GM21825 (cell line): ENCODE data around the gene TNRC18.

Source experiments
- ATAC-seq: cut with Tn5 transposase; IDR thresholded peaks from one replicate; pipeline ENCODE4 v1.9.1; 2021; ENCODE audit warnings: mild to moderate bottlenecking, moderate library complexity; ENCODE audit not compliant: unreplicated experiment

The TNRC18 gene

GRCh38 chr7:5452470-5452899 lies 28.9 kb upstream of the TNRC18 start:
- ATAC-seq, result no peak

GRCh38 chr7:5451391-5451790 lies 27.8 kb upstream of the TNRC18 start:
- no peak for ATAC-seq

- ATAC-seq, result no peak
These were observed 27.1 kb upstream of the TNRC18 start for GRCh38 chr7:5450549-5451327.

- no peak for ATAC-seq
These were observed 24.9 kb upstream of the TNRC18 start for GRCh38 chr7:5448378-5449037.

GRCh38 chr7:5445981-5446594 lies 22.5 kb upstream of the TNRC18 start:
- no peak for ATAC-seq

GRCh38 chr7:5443678-5444077 lies 20.0 kb upstream of the TNRC18 start:
- no peak for ATAC-seq

GRCh38 chr7:5442757-5443305 lies 19.2 kb upstream of the TNRC18 start:
- ATAC-seq, result no peak

- no peak for ATAC-seq
These were observed 18.3 kb upstream of the TNRC18 start for GRCh38 chr7:5441840-5442503.

- no peak for ATAC-seq
These were observed 16.2 kb upstream of the TNRC18 start for GRCh38 chr7:5439572-5440496.

- ATAC-seq, result no peak
These were observed 15.6 kb upstream of the TNRC18 start for GRCh38 chr7:5439209-5439571.

GRCh38 chr7:5437987-5438386 lies 14.4 kb upstream of the TNRC18 start:
- ATAC-seq, result no peak

- ATAC-seq, result no peak
These were observed 13.8 kb upstream of the TNRC18 start for GRCh38 chr7:5437348-5437892.

GRCh38 chr7:5436003-5436678 lies 12.5 kb upstream of the TNRC18 start:
- no peak for ATAC-seq

GRCh38 chr7:5435291-5436002 lies 11.8 kb upstream of the TNRC18 start:
- ATAC-seq, result no peak

- no peak for ATAC-seq
These were observed 9.5 kb upstream of the TNRC18 start for GRCh38 chr7:5433181-5433580.

GRCh38 chr7:5432691-5433090 lies 9.1 kb upstream of the TNRC18 start:
- ATAC-seq, result no peak

- no peak for ATAC-seq
These were observed 8.0 kb upstream of the TNRC18 start for GRCh38 chr7:5431560-5432015.

GRCh38 chr7:5430612-5430947 lies 6.9 kb upstream of the TNRC18 start:
- no peak for ATAC-seq
